Measurements from ENCODE around the gene DHRS13.

DNA sequence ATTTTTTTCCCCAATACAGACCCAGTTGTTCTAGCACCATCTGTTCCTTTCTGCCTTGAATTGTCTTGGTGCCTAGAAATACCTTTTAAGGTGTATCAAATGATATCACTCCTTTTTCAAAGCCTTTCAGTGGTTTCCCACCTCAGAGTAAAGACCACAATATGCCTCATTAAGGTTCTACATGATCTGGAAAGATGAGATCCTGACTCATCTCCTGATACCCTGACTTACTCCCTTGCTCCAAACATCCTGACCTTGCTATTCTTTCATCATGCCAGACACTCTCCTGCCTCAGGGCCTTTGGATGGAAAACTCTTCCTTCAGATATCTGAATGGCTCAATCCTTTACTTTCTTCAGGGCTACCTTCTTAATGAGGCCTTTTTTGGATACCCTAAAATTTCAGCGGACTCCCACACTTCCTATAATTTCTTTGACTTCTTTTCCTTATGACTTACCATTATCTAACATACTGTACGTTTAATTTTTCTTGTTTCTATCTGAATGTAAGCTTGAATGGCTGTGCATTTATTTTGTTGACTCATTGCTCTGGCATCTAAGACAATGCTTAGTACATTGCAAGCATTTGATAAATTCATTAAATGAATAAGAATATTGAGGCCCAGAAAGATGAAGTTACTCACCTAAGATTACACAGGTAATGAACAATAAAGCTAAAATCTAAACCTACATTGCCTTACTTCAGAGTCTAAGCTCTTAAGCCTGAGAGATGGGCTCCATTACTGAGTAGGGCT, 24.5 kb downstream of the DHRS13 start:
- TF ChIP-seq, protein P1, sequence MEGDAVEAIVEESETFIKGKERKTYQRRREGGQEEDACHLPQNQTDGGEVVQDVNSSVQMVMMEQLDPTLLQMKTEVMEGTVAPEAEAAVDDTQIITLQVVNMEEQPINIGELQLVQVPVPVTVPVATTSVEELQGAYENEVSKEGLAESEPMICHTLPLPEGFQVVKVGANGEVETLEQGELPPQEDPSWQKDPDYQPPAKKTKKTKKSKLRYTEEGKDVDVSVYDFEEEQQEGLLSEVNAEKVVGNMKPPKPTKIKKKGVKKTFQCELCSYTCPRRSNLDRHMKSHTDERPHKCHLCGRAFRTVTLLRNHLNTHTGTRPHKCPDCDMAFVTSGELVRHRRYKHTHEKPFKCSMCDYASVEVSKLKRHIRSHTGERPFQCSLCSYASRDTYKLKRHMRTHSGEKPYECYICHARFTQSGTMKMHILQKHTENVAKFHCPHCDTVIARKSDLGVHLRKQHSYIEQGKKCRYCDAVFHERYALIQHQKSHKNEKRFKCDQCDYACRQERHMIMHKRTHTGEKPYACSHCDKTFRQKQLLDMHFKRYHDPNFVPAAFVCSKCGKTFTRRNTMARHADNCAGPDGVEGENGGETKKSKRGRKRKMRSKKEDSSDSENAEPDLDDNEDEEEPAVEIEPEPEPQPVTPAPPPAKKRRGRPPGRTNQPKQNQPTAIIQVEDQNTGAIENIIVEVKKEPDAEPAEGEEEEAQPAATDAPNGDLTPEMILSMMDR (IDR thresholded peaks at IDR 0.05) = no peak
- TF ChIP-seq EZH2 (IDR thresholded peaks at IDR 0.05; ENCODE audit: borderline replicate concordance, insufficient read depth, low read depth, low read length, poor library complexity, severe bottlenecking) = no peak
